Activated CD4-positive, alpha-beta T cell treated with anti-CD3 and anti-CD28 coated beads, Interleukin-2, amount 50 U/mL, for 1 hour (primary cell): ENCODE results near the gene PNMA1.
A peak's percentile ranks its signal among the peaks of the same experiment; 100 is the strongest.

Experiments
- DNase-seq: peaks from one replicate; pipeline ENCODE4 v3.0.0-alpha.2; 2020

Gene PNMA1

GRCh38 chr14:73713803-73714655 is at the start of gene PNMA1:
TSS of gene PNMA1 (minus strand) at chr14:73714384. CDS start at chr14:73713639, 745 bp downstream.
- DNase-seq, result peak; percentile 84

GRCh38 chr14:73763396-73763795 is 49.2 kb upstream of the PNMA1 start:
- DNase-seq, result no peak

GRCh38 chr14:73762375-73762822 is 48.2 kb upstream of the PNMA1 start:
- no peak for DNase-seq

- DNase-seq, result no peak
Observed at GRCh38 chr14:73761618-73762355, 47.6 kb upstream of the PNMA1 start.

GRCh38 chr14:73760598-73761586 is 46.7 kb upstream of the PNMA1 start:
- no peak for DNase-seq

GRCh38 chr14:73759714-73760597 is 45.8 kb upstream of the PNMA1 start:
- DNase-seq, result peak; percentile 96

- peak; percentile 55 for DNase-seq
Observed at GRCh38 chr14:73759183-73759713, 45.1 kb upstream of the PNMA1 start.

GRCh38 chr14:73758392-73759182 is 44.4 kb upstream of the PNMA1 start:
- DNase-seq, result peak; percentile 70

- DNase-seq, result no peak
Observed at GRCh38 chr14:73757876-73758391, 43.8 kb upstream of the PNMA1 start.

- DNase-seq, result no peak
Observed at GRCh38 chr14:73757381-73757780, 43.2 kb upstream of the PNMA1 start.

GRCh38 chr14:73755434-73756014 is 41.3 kb upstream of the PNMA1 start:
- no peak for DNase-seq

- no peak for DNase-seq
Observed at GRCh38 chr14:73754911-73755360, 40.8 kb upstream of the PNMA1 start.

- DNase-seq, result no peak
Observed at GRCh38 chr14:73753887-73754795, 40.0 kb upstream of the PNMA1 start.

- peak; percentile 47 for DNase-seq
Observed at GRCh38 chr14:73753124-73753886, 39.1 kb upstream of the PNMA1 start.

GRCh38 chr14:73752297-73752992 is 38.3 kb upstream of the PNMA1 start:
- DNase-seq, result peak; percentile 56

- DNase-seq, result no peak
Observed at GRCh38 chr14:73751157-73751691, 37.0 kb upstream of the PNMA1 start.

- DNase-seq, result no peak
Observed at GRCh38 chr14:73750531-73750901, 36.3 kb upstream of the PNMA1 start.
